Brain pericyte (primary cell): ENCODE data around the gene ITPR2.
"Not testable (repeated sequence)": the region's sequence is repeated elsewhere in the genome, so short reads cannot be mapped to it uniquely, and the experiment has no call there.

Experiments used
- DNase-seq: peaks from one replicate; pipeline ENCODE4 v3.0.0-alpha.2; 2012; ENCODE audit warnings: low read depth, low spot score

The ITPR2 gene

DNA sequence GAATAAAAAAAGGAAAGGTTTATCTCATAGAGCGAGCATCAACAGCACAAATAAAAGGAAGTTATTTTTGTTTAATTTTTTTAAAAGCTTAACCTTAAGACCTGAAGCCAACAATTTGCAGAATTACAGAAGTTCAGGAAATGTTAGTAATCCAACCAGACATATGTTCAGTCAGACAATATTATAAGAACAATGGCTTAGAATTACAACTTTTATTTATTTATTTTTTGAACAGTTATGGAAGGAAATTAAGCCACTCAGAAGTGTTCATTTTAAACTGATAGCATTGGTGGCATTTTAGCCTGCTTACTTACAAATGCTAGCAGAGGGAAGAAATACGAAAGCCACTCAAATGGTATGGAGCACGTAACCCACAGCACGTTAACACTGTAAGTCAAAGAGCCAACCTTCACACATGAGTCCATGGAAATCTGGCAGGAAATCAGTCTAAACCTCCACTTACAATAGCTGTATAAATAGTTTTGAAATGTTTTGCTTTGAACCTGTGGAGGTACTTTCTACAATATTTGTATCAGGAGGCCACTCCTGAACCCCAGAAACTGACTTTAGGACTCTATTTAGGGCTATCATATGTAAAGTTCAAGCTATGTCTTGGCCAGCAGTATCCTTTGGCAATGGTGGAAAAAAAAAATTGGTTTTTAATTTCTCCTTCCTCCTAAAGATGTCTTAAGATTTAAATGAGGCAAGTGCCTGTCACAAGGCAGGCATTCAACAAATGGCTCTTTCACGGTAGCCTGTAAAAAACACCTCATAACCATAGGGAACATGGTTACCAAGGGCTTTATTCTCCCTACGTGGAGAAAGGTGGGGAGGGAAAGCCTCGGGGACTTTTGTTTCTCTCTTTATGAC, 102.3 kb downstream of the ITPR2 start:
- DNase-seq, result no peak

GRCh38 chr12:26729137-26729671, 103.8 kb downstream of the ITPR2 start:
- not testable (repeated sequence) for DNase-seq

GRCh38 chr12:26728205-26729050, 104.6 kb downstream of the ITPR2 start:
- no peak for DNase-seq

- DNase-seq, result no peak
Observed at GRCh38 chr12:26727482-26728204, 105.4 kb downstream of the ITPR2 start.

GRCh38 chr12:26726956-26727355, 106.0 kb downstream of the ITPR2 start:
- no peak for DNase-seq

- no peak for DNase-seq
Observed at GRCh38 chr12:26725276-26725916, 107.6 kb downstream of the ITPR2 start.

- no peak for DNase-seq
Observed at GRCh38 chr12:26724309-26724702, 108.7 kb downstream of the ITPR2 start.

DNA sequence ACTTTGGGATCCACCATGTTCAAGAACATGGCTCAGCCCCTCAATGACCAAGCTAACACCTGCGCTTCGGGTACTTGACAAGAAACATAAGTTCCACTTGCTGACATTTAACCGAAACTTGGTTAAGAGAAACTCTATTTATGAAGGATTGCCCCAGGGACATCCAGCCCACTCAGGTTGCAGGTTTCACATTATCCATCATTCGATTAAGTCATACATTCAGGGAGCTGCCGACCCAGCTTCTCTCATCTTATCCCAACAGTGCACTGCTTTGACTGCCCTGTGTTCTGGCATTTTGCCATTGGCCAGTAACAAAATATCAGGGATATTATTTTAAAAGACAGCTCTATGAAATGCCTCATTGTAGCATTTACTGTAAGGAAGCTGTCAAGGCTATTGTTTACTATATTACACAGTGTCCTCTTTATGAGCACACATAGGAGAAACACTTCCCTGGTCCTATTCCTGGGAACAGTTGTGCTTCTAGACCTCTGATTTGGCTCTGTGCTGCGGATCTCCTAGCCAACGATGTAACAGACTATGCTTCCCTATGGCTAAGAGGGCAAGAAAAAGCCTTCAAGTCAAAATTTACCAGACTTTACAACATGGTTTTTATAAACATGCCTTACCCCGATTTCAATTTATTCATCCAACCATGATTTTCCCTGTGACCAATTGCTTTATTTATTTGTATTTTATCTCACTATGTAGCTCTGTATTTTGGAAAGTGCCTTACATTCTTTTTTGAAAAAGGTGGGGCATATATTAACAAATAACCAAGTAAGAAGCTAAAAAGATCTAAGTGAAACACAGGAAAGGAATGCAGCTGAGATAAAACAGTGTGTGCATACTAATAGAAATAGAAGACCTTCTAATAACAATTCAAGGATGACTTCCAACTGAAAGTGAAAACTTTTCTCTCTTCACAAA, 109.3 kb downstream of the ITPR2 start:
- DNase-seq, result no peak

GRCh38 chr12:26721800-26722199, 111.2 kb downstream of the ITPR2 start:
- no peak for DNase-seq

- DNase-seq, result no peak
Observed at GRCh38 chr12:26719852-26720251, 113.1 kb downstream of the ITPR2 start.

DNA sequence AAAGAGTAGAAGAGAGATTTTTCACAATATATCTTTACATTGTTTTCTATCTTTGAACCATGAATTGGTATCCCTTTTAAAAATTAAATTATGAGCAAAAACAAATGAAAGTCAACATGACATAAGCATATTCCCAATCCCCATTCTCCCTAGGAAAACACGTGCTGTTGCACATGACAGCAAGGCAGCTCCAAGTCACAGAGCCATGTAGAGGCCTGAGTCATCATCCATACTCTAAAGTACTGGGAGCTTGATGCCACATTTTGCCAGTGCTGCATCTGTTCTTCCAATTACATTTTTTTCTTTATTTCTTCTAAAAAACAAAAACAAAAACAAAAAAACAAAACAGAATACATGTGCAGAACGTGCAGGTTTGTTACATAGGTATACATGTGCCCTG, 115.2 kb downstream of the ITPR2 start:
- no peak for DNase-seq

DNA sequence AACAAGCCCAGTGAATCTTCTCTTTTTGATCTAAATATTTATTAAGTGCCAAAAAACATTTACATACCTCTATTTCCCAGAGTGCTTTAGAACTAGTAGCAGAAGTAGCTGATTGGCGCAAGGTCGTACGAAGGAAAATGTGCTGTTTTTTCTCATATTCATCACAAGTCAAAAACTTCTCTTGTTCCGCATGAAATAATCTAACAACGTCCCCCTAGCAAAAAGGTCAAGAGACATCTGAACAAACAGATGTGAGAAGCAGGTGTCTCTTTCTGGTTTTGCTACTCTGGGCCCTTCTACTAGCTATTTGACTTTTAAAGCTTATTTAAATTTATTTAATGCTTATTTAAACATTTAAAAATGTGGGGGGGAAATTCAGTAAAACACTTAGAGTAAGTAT, 117.8 kb downstream of the ITPR2 start:
- DNase-seq, result no peak

DNA sequence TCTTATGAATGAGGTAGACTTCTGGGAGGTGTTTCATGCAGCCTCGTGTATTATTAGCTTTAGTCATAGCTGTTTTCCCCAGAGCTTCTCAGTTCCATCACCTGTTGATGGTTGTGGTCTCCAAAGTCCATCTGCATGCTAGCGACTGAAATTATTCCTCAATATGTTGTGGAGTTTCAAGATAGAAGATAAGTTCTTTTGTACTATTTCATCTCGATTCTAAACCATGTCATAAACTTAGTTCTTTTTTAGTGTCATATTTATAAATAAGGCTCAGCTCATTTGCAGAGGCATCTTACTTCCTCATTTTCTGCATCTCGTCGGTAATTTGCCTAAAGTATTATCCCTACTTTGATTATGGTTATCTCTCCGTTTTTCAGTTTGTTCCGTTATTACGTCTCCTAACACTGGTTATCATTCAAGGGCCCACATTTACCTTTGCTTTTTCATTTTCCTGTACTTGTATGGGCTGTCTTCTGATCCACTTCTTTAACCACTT, 119.1 kb downstream of the ITPR2 start:
- no peak for DNase-seq

GRCh38 chr12:26712892-26713291, 120.1 kb downstream of the ITPR2 start:
- no peak for DNase-seq

DNA sequence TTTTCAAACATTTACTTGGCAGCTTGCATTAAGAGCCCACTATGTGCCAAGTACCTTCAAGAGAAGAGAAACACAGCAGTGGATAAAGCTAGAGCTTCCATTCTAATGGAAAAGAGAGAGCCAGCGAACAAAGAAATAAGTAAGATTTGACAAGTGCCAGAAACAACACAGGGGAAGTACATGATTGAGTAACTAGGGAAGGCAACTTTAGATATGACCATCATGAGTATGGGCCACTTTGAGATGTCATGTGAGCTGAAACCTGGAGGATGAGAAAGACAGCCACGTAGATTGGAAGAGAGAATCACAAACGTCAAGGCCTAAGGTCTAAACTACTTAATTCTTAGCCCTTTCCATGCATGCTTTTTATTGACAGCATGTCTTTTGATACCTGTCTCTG, 121.4 kb downstream of the ITPR2 start:
- no peak for DNase-seq

GRCh38 chr12:26711072-26711471, 121.9 kb downstream of the ITPR2 start:
- no peak for DNase-seq

DNA sequence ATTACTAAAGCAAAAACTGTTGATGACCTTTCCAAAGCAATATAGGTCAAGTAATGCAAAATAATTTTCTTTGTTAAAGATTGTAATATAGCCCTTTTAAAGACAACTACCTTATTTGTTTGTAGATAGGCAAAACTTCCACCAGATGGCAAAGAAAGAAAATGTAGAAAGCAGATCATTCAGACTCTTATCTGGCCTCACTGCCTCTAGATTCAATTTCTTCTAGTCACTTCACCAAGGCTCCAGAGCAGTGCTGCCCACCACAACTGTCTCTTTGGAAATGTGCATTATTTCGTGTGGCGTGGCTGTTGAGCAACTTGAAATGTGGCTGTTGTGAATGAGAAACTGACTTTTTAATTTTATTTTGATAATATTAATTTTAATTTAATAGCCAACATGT, 127.1 kb downstream of the ITPR2 start:
- DNase-seq, result no peak

GRCh38 chr12:26704684-26705460, 128.1 kb downstream of the ITPR2 start:
- no peak for DNase-seq

DNA sequence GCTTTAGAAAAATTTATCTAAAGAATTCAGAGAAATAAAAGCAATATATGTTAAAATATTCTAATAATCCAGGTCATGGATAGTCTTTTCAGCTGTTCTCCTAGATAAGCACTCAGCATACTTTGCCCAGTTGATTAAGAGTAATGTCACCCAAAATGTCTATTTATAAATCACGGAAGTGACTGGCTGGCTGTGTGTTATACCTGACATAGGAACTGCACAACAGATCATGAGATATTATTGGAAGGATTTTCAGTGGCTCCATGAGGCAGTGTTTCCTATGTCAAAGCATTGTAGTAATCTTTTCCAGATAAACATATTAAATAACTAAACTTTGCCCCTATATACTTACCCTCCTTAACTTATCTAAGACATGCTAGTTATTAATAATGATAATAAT, 128.8 kb downstream of the ITPR2 start:
- no peak for DNase-seq
